ENCODE measurements around the gene SMIM36. TPM values are rescaled to one million over a fixed set of nuclear protein-coding genes. Genes with fewer than 3 reads are reported as not detected.

SMIM36 gene
- total and polyA plus RNA-seq, 9 donors, result not detected

- H3K27ac ChIP-seq, result no peak overlapping the region
- H3K9me3 ChIP-seq, result no peaks in the 10 kb centered on the region
- no peaks in the 10 kb centered on the region for H3K4me1 ChIP-seq (ENCODE audit: insufficient read depth)
- H3K27me3 ChIP-seq, result no peaks in the 10 kb centered on the region
- intact Hi-C loops (cut with DNase I), result no loop called here
- 56 to 64% (median 58%) methylated on average over 4 of the region's 4 CpGs for whole genome bisulfite sequencing, 3 donors
- no peak overlapping the region for H3K4me3 ChIP-seq
- no peak for DNase-seq
- TF ChIP-seq EP300 (IDR thresholded peaks at IDR 0.05) (no peak), CTCF (IDR thresholded peaks at IDR 0.05) (no peak), POLR2A (IDR thresholded peaks at IDR 0.05) (no peak)
- no peaks in the 10 kb centered on the region for H3K36me3 ChIP-seq
Observed at GRCh38 chr17:55430541-55431288, 80.5 kb downstream of the SMIM36 start.

GRCh38 chr17:55427587-55427882, 83.7 kb downstream of the SMIM36 start:
- no peaks in the 10 kb centered on the region for H3K36me3 ChIP-seq
- TF ChIP-seq CTCF (IDR thresholded peaks at IDR 0.05), result no peak
- no peak for TF ChIP-seq EP300 (IDR thresholded peaks at IDR 0.05)
- no peak for TF ChIP-seq POLR2A (IDR thresholded peaks at IDR 0.05)
- H3K9me3 ChIP-seq, result no peaks in the 10 kb centered on the region
- no peaks in the 10 kb centered on the region for H3K27me3 ChIP-seq
- no peak overlapping the region for H3K27ac ChIP-seq
- no peak for DNase-seq
- H3K4me1 ChIP-seq (ENCODE audit: insufficient read depth), result no peaks in the 10 kb centered on the region
- no peak overlapping the region for H3K4me3 ChIP-seq
- intact Hi-C loops (cut with DNase I), result loop anchor here in 1 of 4 donors (10.0 kb wide), 1 partner anchor 327 kb away; the partner anchor contains the start of gene PCTP
- 93 to 98% (median 96%) methylated on average over 2 of the region's 2 CpGs for WGBS, 3 donors

GRCh38 chr17:55426851-55427586, 84.2 kb downstream of the SMIM36 start:
- Histone ChIP-seq H3K27me3 (no peaks in the 10 kb centered on the region), H3K4me1 (ENCODE audit: insufficient read depth) (no peaks in the 10 kb centered on the region), H3K9me3 (no peaks in the 10 kb centered on the region), H3K36me3 (no peaks in the 10 kb centered on the region), H3K4me3 (no peak overlapping the region), H3K27ac (no peak overlapping the region)
- WGBS, 3 donors, result 64 to 73% (median 65%) methylated on average over 2 of the region's 2 CpGs
- intact Hi-C loops (cut with DNase I), result loop anchor here in 1 of 4 donors (10.0 kb wide), 1 partner anchor 328 kb away; the partner anchor contains the start of gene PCTP
- DNase-seq, result no peak
- no peak for TF ChIP-seq EP300 (IDR thresholded peaks at IDR 0.05)
- no peak for TF ChIP-seq POLR2A (IDR thresholded peaks at IDR 0.05)
- TF ChIP-seq CTCF (IDR thresholded peaks at IDR 0.05), result no peak

- Histone ChIP-seq H3K9me3 (no peaks in the 10 kb centered on the region), H3K4me1 (ENCODE audit: insufficient read depth) (no peaks in the 10 kb centered on the region), H3K4me3 (no peak overlapping the region), H3K27me3 (no peaks in the 10 kb centered on the region), H3K36me3 (no peaks in the 10 kb centered on the region), H3K27ac (no peak overlapping the region)
- WGBS, 3 donors, result 34 to 56% (median 39%) methylated on average over 4 of the region's 4 CpGs
- TF ChIP-seq CTCF (IDR thresholded peaks at IDR 0.05) (no peak), EP300 (IDR thresholded peaks at IDR 0.05) (no peak), POLR2A (IDR thresholded peaks at IDR 0.05) (no peak)
- no peak for DNase-seq
- intact Hi-C loops (cut with DNase I), result loop anchor here in 1 of 4 donors (10.0 kb wide), 1 partner anchor 330 kb away; the partner anchor contains the start of gene PCTP
Observed at GRCh38 chr17:55424893-55425540, 86.2 kb downstream of the SMIM36 start.
